ENCODE data around the gene ZNF678.
"Not testable (repeated sequence)": the region's sequence is repeated elsewhere in the genome, so short reads cannot be mapped to it uniquely, and the experiment has no call there.

ZNF678 gene

DNA sequence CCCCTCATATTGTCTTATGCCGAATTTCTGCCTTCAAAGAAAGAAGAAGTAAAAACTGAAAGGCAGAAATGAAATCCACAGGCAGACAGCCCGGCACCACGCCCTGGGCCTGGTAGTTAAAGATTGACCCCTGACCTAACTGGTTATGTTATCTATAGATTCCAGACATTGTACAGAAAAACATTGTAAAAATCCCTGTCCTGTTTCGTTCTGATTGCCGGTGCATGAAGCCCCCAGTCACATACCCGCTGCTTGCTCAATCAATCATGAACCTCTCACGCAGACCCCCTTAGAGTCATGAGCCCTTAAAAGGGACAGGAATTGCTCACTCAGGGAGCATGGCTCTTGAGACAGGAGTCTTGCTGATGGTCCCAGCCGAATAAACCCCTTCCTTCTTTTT lies 122.5 kb downstream of the ZNF678 start:
- Histone ChIP-seq H3K27me3 (no peaks in the 10 kb centered on the region), H3K4me3 (no peak overlapping the region), H3K36me3 (no peaks in the 10 kb centered on the region), H3K9me3 (peaks cover 0 to 72% (median 51%) of the 10 kb centered on the region in 3 donors), H3K4me1 (no peaks in the 10 kb centered on the region), H3K27ac (no peak overlapping the region)
- no peak for DNase-seq
- intact Hi-C loops (cut with DNase I; ENCODE audit: low total_unique reads), result no loop called here
- TF ChIP-seq, protein P1, sequence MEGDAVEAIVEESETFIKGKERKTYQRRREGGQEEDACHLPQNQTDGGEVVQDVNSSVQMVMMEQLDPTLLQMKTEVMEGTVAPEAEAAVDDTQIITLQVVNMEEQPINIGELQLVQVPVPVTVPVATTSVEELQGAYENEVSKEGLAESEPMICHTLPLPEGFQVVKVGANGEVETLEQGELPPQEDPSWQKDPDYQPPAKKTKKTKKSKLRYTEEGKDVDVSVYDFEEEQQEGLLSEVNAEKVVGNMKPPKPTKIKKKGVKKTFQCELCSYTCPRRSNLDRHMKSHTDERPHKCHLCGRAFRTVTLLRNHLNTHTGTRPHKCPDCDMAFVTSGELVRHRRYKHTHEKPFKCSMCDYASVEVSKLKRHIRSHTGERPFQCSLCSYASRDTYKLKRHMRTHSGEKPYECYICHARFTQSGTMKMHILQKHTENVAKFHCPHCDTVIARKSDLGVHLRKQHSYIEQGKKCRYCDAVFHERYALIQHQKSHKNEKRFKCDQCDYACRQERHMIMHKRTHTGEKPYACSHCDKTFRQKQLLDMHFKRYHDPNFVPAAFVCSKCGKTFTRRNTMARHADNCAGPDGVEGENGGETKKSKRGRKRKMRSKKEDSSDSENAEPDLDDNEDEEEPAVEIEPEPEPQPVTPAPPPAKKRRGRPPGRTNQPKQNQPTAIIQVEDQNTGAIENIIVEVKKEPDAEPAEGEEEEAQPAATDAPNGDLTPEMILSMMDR (IDR thresholded peaks at IDR 0.05), result no peak

DNA sequence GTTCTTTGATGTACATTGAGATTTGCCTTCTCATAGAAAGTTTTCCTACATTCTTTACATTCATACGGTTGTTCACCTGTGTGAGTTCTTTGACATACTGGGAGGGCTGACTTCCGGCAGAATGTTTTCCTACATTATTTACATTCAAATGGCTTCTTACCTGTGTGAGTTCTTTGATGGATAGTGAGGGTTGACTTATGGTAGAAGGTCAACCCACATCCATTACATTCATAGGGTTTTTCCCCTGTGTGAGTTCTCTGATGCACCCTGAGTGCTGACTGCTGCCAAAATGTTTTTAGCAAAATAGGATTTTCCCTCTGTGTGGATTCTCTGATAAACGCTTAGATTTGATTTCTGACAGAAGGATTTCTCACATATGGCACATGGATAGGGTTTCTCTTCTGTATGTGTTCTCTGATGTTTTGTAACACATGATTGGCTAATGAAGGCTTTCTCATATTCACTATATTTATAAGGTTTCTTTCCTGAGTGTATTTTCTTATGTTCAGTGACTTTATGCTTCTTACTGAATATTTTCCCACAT lies 134.0 kb downstream of the ZNF678 start:
- Histone ChIP-seq H3K4me3 (no peak overlapping the region), H3K4me1 (no peaks in the 10 kb centered on the region), H3K9me3 (peaks cover 5 to 40% (median 24%) of the 10 kb centered on the region in 3 donors), H3K36me3 (no peaks in the 10 kb centered on the region), H3K27ac (no peak overlapping the region), H3K27me3 (no peaks in the 10 kb centered on the region)
- intact Hi-C loops (cut with DNase I; ENCODE audit: low total_unique reads), result no loop called here
- DNase-seq, result no peak
- TF ChIP-seq, protein P1 (IDR thresholded peaks at IDR 0.05), result no peak

DNA sequence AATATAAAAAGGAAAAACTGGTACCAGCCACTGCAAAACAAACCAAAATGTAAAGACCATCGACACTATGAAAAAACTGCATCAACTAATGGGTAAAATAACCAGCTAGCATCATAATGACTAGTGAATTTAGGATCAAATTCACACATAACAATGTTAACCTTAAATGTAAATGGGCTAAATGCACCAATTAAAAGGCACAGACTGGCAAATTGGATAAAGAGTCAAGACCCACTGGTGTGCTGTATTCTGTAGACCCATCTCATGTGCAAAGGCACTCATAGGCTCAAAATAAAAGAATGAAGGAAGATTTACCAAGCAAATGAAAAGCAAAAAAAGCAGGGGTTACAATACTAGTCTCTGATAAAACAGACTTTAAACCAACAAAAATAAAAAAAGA lies 138.3 kb downstream of the ZNF678 start:
- H3K4me1 ChIP-seq; intact Hi-C loops (cut with DNase I; ENCODE audit: low total_unique reads); DNase-seq; H3K36me3 ChIP-seq; H3K4me3 ChIP-seq; H3K27me3 ChIP-seq; H3K27ac ChIP-seq: not testable (repeated sequence)
- H3K9me3 ChIP-seq, result peaks cover 5 to 41% (median 15%) of the 10 kb centered on the region in 3 donors

DNA sequence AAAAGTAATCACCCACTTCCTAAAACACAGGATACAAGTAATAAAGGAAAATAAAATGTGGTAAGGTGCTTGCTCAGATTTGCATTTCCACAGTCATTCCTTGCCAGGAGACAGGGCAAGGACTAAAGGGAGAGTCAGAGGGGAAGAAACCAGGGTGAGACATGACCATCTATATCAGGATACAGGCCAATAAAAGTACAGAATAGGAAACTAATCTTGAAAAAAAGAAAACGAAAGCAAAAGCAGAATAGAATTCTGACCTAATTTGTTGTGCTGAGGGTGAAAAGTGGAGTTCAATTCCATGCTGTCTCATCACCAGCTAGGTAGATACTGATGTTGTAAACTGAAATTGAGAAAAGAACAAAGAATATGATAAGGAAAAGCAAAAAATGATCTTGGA lies 144.5 kb downstream of the ZNF678 start:
- no peak for DNase-seq
- Histone ChIP-seq H3K4me1 (no peaks in the 10 kb centered on the region), H3K9me3 (peaks cover 0 to 28% (median 5%) of the 10 kb centered on the region in 3 donors), H3K36me3 (no peaks in the 10 kb centered on the region), H3K27me3 (no peaks in the 10 kb centered on the region), H3K27ac (no peak overlapping the region), H3K4me3 (no peak overlapping the region)
- TF ChIP-seq, protein P1 (IDR thresholded peaks at IDR 0.05), result no peak
- intact Hi-C loops (cut with DNase I; ENCODE audit: low total_unique reads), result no loop called here

DNA sequence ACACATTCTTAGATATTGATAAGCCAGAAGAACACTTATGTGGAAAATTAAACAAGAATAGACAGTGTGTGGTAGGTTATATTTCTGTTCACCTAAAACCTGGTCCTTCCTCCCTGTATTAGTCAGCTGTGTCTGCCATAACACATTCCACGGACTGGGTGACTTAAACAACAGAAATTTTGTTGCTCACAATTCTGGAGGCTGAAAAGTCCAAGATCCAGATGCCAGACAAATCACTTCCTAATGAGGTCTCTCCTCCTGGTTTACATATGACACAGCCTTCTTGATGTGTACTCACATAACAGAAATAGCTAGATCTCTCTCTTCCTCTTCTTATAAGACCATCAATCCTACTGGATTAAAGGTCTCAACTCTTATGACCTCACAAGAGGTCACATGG lies 146.1 kb downstream of the ZNF678 start:
- Histone ChIP-seq H3K27ac (no peak overlapping the region), H3K4me1 (no peaks in the 10 kb centered on the region), H3K4me3 (no peak overlapping the region), H3K27me3 (no peaks in the 10 kb centered on the region), H3K36me3 (no peaks in the 10 kb centered on the region), H3K9me3 (peaks cover 0 to 29% (median 11%) of the 10 kb centered on the region in 3 donors)
- no peak for DNase-seq
- TF ChIP-seq, protein P1 (IDR thresholded peaks at IDR 0.05), result no peak
- intact Hi-C loops (cut with DNase I; ENCODE audit: low total_unique reads), result no loop called here

DNA sequence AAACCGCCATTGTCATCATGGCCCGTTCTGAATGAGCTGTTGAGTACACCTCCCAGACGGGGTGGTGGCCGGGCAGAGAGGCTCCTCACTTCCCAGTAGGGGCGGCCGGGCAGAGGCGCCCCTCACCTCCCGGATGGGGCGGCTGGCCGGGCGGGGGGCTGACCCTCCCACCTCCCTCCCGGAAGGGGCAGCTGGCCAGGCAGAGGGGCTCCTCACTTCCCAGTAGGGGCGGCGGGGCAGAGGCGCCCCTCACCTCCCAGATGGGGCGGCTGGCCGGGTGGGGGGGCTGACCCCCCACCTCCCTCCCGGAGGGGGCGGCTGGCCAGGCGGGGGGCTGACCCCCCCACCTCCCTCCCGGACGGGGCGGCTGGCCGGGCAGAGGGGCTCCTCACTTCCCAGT lies 147.1 kb downstream of the ZNF678 start:
- H3K4me3 ChIP-seq; DNase-seq; H3K36me3 ChIP-seq; H3K27ac ChIP-seq; H3K4me1 ChIP-seq; intact Hi-C loops (cut with DNase I; ENCODE audit: low total_unique reads); H3K27me3 ChIP-seq: not testable (repeated sequence)
- H3K9me3 ChIP-seq, result peaks cover 0 to 29% (median 20%) of the 10 kb centered on the region in 3 donors

DNA sequence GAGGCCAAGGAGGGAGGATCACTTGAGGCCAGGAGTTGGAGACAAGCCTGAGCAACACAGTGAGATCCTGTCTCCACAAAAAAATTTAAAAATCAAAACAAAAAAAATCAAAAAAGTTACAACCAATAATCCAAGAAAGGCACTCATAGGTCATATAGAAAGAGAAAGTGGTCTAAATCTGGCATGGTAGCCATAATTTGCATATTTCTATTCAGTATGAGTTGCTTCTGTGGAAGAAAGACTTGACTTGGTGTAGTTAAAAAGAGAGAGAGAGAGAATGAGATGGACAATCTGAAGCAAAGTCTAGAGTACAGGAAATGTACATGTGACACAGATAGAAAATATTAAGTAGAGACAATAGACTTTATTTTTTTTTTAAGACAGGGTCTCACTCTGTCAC lies 149.3 kb downstream of the ZNF678 start:
- TF ChIP-seq, protein P1 (IDR thresholded peaks at IDR 0.05), result no peak
- Histone ChIP-seq H3K27ac (no peak overlapping the region), H3K4me3 (no peak overlapping the region), H3K9me3 (peaks cover 0 to 24% (median 19%) of the 10 kb centered on the region in 3 donors), H3K4me1 (no peaks in the 10 kb centered on the region), H3K27me3 (no peaks in the 10 kb centered on the region), H3K36me3 (no peaks in the 10 kb centered on the region)
- DNase-seq, result no peak
- intact Hi-C loops (cut with DNase I; ENCODE audit: low total_unique reads), result no loop called here

All from tibial artery (tissue), 4 donors.